Embryonic facial prominence (tissue), 1 donor: ENCODE results near the gene PAFAH2.
"Not testable (repeated sequence)": the region's sequence is repeated elsewhere in the genome, so short reads cannot be mapped to it uniquely, and the experiment has no call there.

Experiments used
- DNase-seq: peaks from one replicate; pipeline ENCODE4 v3.0.0-alpha.2; 2016; ENCODE audit errors: extremely low spot score

The PAFAH2 gene

DNA sequence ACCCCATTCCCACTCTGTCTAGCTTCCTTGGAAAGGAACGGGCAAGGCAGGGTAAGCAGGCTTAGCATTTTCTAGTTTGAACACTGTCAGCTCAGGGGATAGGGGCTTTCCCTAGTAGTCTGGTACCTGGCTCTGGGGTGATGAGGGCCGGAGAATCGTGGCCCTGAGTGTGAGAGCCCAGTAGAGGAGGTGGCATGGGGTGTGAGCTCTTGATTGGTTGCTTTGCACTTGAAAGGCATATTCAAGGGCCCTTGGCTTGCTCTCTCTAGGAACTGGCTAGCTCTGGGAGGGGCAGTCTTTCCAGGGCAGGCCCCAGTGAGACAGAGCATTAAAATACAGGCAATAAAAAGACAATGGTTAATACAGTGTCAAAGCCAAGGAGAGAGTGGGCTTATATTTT is 13.0 kb upstream of the PAFAH2 start:
- DNase-seq = no peak

DNA sequence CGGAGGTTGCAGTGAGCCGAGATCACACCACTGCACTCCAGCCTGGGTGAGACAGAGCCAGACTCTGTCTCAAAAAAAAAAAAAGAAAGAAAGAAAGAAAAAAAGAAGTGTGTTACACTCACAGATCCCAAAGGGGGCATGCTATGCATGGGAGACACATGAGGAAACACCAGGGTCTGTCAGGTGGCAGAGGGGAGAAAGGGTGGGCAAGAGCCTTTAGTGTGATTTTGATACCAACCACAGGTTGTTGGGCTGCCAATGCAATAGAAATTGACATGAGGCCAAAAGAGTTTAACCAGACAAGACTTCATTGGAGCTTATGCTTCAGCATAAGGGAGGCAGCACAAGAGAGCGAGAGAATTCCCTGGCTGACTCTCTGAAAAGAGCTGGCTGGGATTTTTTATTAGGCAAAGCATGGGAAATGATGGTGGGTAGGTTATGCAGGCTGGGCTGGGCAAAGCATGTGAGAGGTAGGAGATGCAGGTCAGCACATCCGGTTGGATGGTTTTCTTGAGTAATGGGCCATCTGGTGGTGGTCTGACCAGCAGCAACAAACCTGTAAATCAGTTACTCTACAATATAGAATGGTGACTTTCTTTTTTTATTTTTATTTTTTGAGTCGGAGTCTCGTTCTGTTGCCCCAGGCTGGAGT is 12.1 kb upstream of the PAFAH2 start:
- no peak for DNase-seq

DNA sequence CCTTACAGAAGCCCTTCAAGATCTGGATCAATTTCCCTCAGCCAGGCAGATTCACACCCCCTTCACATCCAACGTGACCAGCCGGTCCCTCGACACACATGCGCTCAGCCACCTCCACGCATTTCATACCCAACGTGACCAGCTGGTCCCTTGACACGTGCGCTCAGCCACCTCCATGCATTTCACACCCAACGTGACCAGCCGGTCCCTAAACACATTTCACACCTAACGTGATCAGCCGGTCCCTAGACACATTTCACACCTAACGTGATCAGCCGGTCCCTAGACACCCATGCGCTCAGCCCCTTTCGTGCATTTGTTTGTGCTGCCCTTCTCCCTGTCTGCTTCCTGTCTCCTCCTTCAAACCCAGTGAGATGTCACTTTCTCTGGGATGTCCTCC is 8.8 kb upstream of the PAFAH2 start:
- no peak for DNase-seq

DNA sequence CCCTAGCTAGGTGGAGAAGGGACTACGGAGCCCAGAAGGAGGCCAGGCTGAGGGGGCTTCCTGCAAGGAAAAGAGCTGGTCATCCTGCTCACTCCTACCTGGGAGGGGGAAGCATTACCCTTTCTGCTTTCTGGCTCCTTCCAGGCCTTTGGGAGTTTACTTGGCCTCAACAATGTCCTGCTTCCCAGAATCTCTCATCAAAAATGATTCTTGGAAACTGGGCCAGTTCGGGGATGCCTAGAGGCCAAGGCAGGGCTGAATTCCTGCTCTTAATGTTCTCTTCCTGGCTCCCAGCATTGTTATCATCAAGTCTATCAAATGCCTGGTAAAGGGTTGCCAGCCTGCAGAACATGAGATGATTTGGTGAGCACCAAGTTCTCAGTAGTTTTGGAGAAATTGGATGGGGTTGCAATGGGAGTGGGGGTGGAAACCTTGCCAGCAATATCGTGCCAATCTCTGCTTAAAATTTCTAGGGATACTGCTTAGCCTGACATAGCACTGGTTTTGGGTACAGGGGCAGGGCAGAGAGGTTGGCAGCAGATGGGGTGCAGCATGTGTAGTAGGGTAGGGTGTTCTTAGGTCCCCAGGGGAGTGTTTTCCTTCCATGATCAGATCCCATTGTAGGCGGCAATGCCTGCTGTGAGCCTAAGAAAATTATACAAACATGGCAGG is 7.7 kb upstream of the PAFAH2 start:
- no peak for DNase-seq

DNA sequence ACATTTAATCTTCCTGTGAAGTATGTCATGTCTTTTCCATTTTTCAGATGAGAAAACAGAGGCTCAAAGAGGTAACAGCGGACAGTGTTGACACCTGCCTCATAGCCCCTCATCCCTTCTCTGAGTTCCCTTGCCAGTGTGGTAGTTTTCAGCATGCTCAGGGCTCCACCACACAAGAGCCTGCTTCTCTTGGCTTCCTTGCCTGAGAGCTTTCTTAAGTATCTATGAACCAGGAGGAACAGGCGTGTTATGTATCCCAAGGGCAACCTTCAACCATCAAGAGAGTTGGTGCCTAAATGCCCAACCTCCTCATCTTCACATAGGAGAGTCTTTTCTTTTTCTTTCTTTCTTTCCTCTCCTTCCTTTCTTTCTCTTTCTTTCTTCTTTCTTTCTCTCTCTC is 5.9 kb upstream of the PAFAH2 start:
- DNase-seq = no peak

DNA sequence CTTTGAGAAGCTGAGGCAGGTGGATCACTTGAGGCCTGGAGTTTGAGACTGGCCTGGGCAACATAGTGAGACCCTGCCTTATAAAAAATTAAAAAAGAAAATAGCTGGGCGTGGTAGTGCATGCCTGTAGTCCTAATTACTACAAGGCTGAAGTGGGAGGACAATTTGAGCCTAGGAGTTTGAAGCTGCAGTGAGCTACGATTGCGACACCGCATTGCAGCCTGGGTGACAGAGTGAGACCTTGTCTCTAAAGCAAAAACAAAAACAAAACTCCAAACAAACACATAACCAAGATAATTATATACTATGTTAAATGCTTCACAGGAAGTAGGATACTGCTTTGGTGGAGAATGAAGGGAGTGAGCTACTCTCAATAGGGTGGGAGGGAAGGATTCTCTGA is 5.4 kb upstream of the PAFAH2 start:
- no peak for DNase-seq

DNA sequence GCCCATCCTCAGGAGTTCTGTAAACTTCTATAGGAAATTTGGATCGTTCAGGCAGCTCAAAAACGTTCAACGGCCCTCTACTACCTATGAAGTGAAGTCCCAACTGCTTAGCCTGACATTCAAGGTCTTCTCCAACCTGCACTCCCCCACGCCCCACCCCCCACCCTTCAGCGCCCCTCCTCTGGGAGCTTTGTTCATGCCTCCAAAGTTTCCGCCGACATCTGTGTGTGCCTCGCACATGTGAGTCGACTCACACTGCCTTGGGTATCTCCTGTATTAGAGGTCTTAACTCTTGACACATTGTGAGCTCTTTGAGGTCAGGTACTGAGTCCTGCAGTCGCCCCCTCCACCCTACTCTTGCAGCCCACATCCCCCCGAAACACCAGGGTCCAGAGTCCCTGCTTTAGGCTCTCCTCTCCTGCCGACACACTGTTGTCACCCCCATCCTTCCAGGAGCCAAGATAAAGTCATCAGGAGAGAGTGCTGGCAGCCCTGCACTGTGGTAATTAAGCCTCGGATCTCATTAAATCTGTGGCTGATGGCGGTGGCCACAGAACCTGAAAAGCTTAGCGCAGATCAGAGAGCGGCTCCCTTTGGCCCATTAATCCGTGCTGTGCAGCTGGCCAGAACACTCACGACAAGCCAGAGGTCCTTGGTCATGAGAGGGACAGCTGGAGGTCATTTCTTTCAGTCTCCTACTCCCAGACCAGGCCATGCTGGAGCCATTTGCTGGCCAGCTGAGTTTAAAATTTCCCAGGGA is 1.4 kb upstream of the PAFAH2 start:
- DNase-seq = no peak

DNA sequence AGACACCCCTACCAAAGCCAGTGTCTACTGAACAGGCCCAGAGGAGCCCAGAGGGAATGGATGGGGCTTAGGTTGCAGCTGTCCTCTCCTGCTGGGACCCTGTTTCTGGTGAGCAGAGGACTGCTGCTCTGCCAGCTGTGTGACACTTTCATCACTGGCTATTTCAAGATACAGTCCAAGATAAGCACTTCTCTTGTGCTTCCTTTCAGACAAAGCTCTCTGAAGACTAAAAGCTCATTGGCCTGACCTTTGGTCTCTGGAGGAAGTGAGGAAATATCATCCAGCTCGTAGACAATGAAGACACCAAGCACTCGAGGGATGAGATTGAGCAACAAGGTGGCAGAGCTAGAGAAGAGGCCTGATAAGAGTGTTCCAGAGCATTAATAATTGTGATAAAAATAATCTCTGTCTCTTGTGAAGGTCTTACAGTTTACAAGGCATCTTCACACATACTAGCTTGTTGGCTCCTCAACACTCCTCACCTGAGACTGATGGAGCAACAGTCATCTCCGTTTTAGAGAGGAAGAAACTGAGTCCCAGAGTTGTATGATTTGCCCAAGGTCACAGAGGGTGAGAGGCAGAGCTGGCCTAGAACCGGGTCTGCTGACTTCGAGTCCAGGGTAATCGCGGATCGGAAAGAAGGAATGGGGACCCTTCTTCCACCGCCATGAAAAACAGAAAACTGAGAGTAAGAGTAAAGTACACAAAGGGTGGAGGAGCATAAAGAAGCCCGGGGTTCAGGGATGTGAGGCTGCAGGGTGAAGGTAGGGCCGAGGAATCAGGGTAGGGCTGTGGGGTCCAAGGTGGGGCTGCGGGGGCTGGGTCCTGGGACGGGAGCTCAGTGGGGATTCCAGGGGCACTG is 666 bp downstream of the PAFAH2 start:
- DNase-seq = no peak

DNA sequence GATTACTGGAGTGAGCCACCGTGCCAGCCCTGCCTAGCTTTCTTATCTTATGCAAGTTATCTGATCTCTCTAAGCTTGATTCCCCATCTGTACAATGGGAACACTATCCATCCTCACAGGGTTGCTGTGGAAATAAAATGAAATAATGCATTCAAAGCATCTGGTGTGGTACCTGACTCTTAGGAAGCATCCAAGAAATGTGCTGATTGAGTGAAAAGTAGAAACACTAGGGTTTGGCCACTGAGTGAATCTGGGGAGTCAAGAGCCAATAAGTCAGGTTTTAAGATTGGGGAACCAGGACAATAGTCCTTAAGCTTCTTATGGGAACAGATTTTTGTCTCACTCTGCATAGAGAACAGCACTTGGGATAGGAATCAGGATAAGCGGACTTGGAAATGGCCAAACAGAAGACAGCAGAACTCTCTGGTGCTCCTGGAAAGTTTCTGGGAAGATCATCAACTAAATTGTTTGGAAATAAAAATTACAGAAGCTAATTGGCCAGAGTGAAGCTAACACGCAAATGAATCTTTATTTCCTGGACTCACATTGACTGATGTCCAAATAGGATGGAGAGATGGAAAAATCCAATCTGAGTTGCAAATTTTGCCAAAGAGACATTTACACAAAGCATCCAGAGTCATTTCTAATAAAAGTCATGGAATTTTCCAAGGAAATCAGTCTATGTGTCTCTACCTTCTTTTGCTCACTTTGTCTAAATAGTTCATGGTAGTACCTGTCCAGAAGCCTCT is 3.3 kb downstream of the PAFAH2 start:
- no peak for DNase-seq

DNA sequence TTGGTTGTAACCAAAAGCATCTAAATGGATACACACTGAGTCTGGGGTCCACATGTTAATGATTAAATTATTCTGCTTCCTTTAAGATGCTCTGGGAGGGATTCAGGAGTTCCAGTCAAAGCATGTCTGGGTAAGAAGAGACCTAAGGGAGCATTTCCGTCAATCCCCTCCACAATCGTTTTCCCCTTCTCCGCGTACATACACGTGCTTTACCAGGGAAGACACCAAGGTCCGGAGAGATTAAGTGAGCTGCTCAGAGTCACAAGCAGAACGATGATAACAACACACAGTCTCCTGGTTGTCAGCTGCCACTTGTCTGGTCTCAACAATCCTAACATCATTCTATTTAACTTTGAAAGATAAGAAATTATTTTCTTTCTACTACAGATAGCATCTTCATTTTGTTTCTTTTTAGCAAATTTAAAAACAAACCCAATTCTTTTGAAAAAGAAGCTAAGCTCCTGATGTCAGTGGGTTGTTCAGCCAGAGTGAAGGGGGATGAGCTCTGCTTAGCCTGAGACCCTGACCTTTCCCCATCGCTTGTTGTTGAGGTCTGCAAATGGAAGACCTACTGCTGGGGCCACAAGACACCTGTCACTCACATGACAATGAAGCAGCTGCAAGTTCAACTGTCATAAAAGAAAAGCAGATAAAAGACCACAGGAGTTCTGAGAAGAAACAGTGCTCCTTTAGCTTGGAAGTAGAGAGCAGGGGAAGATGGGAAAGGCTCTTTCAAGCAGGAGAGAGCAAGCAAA is 4.5 kb downstream of the PAFAH2 start:
- no peak for DNase-seq

DNA sequence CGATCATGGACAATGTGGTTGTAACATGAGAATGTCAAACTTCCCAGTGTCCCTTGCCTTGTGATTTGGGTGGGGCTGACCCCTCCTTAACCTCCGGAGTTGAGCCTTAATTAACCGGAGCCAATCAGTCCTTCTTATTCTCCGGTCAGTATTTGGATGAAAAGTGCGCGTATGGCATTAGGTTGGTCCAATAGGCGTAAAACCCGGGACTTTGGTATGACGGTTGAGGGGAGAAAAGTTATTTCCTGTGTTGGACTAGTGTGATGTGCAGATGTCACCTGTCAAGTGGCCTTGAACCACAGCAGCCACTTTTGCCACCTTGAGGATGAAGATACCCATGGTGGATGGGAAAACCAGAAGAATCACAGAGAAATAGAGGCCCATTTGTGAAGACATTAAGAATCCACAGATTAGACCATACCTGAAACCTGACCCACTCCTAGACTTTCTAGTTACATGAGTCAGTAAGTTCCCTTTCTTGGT is 5.1 kb downstream of the PAFAH2 start:
- no peak for DNase-seq

DNA sequence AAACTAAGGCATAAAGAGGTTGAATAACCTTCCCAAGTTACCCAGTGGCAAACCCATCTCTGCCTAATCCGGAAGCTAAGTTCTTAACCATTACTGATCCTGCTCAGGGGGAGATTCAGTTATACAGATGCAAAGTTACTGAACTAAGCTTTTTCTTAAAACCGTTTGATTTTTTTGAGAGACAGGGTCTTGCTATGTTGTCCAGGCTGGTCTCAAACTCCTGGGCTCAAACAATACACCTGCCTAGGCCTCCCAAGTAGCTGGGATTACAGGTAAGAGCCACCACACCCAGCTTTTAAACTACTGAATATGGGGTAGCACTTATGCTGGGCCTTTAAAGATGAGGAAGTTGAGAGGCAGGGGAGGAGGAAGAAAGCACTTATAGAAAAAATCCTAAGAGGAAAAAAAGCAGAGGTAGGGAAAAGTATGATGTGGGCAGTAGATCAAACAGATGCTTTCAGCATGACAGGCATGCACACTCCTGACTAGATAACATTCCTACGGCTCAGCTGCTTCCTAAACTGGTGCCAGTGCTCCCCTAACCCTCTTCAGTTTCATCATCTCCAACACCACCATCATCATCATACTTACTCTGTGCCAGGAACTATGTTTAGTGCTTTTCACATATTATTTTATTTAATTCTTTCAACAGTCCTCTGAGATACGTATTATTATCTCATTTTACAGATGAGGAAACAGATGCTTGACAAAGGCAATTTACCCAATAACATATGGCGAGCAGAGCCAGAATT is 5.8 kb downstream of the PAFAH2 start:
- DNase-seq = no peak

DNA sequence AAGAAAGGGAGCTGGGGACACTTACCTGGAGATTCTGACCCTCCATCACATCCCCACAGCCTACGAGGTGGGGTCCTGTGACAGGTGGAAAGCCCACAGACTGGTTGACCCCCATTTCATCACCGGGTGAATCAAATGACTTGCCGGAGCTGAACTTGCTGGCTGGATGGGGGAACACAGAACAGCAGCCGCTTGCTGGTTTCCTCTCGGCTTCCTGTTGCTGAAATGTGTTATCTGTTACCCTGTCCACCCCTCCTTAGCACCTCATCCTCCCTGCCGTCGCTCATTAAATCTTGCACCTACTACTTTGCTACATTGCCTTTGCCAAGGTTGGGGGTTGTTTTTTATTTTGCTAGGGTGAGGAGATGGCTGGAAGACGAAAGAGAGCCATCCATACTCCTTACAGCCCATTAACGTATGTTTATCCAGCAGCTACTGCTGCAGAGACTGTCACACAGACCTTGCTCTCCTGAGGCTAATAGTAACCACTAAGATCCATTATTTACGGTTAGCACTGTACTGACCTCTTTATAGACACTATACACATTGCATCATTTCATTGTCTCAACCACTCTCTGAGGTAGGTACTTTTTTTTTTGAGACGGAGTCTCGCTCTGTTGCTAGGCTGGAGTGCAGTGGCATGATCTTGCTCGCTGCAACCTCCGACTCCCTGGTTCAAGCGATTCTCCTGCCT is 7.0 kb downstream of the PAFAH2 start:
- DNase-seq = no peak

DNA sequence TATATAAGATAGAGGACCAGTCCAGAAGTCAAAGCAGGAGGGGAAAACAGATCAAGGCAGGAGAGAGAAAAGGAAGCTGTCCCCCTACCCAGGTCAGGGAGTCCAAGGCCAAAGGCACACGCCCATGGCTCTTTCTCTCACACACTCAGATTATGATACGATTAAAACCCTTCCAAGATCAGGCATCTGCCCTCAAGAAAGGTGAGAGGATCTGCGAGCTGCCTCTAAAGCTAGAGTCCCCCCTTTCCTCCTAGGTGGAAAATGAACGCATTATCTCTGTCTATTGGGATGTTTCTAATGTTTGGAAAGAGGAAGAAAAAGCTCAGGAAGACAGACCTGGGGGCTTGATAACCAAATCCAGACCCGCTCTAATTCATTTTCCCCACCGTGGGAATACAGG is 7.6 kb downstream of the PAFAH2 start:
- no peak for DNase-seq

DNA sequence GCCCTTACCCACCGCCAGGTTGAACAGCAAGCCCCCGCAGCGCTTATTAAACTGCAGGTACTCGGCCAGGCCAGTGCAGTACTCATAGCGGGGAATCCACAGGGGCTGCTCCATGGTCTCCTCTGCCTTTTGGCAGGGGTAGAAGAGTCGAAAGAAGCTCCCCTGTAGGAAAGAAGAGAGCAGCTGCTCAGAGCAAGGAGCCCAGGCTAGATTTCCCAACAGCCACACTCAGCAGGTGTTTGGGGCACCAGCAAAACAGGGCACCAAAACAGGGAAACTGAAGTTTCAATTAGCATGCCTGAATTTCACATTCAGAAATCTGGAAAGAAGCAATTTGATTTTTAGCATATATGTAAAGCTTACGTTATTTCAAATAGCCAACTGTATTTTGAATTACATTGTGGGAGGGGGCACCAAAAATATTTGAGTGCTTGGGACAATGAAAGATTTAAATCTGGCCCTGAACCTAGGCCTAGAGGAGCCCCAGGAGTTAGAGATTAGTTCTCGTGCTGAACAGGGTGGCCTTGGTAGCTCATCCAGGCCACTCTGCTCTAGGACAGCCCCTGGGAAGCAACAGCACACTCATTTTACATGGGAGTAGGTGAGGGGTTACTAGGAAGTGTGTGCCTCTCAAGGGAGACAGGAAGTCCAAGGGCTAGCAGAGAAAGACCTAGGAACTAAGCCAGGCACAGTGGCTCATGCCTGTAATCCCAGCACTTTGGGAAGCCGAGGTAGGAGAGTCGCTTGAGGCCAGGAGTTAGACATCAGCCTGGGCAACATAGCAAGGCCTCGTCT is 8.2 kb downstream of the PAFAH2 start:
- no peak for DNase-seq

DNA sequence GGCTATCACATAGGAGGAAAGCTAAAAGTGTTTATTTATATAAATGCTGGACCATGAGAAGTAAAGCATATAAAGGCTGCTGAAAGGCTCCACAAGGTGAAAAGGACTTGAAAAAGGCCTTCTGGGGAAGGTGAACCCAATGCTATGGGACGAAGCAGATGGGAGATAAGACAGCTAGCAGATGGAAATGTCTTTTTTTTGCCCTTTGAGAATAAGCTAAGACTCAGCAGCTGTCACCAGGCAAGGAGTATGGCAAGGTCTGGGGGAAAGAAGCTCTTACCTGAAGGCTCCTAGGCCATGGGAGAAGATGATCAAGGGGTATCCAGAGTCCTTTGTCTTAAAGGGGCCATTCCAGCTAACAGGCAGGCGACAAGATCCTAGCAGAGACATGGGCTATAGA is 9.9 kb downstream of the PAFAH2 start:
- DNase-seq = no peak

DNA sequence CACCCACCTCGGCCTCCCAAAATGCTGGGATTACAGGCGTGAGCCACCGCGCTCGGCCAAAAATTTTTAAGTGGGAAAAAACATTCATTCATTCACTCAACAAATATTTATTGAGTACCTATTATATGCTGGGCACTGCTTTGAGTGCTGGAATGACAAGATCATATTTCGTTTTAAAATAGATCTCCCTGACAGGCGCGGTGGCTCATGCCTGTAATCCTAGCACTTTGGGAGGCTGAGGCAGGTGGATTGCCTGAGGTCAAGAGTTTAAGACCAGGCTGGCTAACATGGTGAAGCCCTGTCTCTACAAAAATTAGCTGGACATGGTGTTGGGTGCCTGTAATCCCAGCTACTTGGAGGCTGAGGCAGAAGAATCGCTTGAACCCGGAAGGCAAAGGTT is 11.1 kb downstream of the PAFAH2 start:
- DNase-seq = not testable (repeated sequence)

DNA sequence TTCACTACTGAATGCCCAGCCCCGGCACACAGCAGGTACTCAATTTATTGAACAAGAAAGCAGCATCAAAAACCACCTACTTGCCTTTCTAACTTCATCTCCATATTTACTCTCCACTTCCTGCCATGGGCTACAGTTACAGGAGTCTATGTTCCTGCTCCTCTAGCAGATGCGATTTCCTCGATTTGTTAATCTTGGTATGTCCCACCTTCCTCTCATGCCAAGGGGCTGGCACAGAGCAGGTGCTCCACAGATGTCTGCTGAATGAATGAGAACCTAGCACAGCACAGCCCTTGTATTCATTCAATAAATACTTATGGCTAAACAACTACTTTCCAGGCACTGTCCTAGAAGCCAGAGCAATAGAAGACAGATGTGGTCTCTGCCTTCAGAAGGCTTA is 12.2 kb downstream of the PAFAH2 start:
- DNase-seq = no peak
